Measurements from ENCODE around the gene NPSR1. TPM values are rescaled to one million over a fixed set of nuclear protein-coding genes. Genes with fewer than 3 reads are reported as not detected.
A peak's percentile ranks its signal among the peaks of the same experiment; 100 is the strongest.

NPSR1 gene
- total RNA-seq, 2 donors from 2014 or later = not detected

DNA sequence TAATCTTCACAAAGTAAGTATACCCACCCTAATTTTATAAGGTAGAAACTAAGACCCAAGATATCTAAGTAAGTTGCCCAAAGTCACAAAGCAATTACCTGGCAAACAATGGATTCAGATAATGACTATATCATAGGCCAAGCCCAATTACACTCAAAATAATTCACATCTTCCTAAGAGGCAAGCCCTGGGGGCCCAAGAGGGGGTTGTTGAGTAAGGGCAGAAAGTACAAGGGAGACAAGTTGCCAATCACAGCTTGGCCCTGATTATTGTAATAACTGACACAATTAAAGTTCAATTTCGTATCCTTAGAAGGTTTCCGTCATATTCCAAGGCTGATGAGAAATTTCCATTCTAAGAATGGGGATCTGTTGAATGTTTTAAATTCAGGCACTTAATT, 91.4 kb downstream of the NPSR1 start:
- Histone ChIP-seq H3K4me1 (peaks cover 51% of the 10 kb centered on the region), H3K4me3 (no peak overlapping the region), H3K27ac (peak overlapping the region in 3 of 4 donors; percentile 75 to 82 (median 76)), H3K9me3 (no peaks in the 10 kb centered on the region), H3K27me3 (no peaks in the 10 kb centered on the region), H3K36me3 (replicated peaks in 1 of 2; ENCODE audit: insufficient read depth in 1 of 2, low read depth in 2 of 2) (no peaks in the 10 kb centered on the region)
- intact Hi-C loops (cut with DNase I) = no loop called here
- WGBS, 2 donors = 95 to 98% methylated on average over 2 of the region's 2 CpGs
- ATAC-seq (no peak), DNase-seq (no peak)
- TF ChIP-seq, protein P1, sequence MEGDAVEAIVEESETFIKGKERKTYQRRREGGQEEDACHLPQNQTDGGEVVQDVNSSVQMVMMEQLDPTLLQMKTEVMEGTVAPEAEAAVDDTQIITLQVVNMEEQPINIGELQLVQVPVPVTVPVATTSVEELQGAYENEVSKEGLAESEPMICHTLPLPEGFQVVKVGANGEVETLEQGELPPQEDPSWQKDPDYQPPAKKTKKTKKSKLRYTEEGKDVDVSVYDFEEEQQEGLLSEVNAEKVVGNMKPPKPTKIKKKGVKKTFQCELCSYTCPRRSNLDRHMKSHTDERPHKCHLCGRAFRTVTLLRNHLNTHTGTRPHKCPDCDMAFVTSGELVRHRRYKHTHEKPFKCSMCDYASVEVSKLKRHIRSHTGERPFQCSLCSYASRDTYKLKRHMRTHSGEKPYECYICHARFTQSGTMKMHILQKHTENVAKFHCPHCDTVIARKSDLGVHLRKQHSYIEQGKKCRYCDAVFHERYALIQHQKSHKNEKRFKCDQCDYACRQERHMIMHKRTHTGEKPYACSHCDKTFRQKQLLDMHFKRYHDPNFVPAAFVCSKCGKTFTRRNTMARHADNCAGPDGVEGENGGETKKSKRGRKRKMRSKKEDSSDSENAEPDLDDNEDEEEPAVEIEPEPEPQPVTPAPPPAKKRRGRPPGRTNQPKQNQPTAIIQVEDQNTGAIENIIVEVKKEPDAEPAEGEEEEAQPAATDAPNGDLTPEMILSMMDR (IDR thresholded peaks at IDR 0.05) = no peak
- TF ChIP-seq POLR2A (IDR thresholded peaks at IDR 0.05) = no peak

DNA sequence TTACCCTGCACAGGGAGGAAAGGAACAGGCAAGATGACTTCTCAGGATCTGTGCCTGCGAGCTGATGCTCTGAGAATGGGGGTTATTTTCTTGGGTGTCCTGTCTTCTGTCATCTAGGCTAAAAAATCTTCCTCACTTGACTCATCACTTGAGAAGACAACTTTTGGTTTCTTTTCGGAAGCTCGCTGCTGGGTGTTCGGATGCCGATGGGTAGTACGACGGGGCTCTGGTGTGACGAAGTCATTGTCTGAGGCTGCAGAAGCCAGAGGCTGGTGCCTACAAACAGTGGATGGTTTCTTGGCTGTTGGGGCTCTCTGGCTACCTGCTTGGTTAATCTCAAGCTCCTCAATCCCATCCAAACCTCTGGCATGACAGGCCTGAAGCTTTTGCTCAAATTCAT, 92.2 kb downstream of the NPSR1 start:
- Histone ChIP-seq H3K4me1 (peaks cover 51% of the 10 kb centered on the region), H3K27me3 (no peaks in the 10 kb centered on the region), H3K36me3 (replicated peaks in 1 of 2; ENCODE audit: insufficient read depth in 1 of 2, low read depth in 2 of 2) (no peaks in the 10 kb centered on the region), H3K9me3 (no peaks in the 10 kb centered on the region), H3K4me3 (no peak overlapping the region), H3K27ac (no peak overlapping the region)
- WGBS, 2 donors = 88 to 98% methylated on average over 7 to 8 of the region's 8 CpGs
- TF ChIP-seq, protein P1 (IDR thresholded peaks at IDR 0.05) = no peak
- no peak for TF ChIP-seq POLR2A (IDR thresholded peaks at IDR 0.05)
- intact Hi-C loops (cut with DNase I) = no loop called here
- no peak for ATAC-seq
- DNase-seq = no peak

DNA sequence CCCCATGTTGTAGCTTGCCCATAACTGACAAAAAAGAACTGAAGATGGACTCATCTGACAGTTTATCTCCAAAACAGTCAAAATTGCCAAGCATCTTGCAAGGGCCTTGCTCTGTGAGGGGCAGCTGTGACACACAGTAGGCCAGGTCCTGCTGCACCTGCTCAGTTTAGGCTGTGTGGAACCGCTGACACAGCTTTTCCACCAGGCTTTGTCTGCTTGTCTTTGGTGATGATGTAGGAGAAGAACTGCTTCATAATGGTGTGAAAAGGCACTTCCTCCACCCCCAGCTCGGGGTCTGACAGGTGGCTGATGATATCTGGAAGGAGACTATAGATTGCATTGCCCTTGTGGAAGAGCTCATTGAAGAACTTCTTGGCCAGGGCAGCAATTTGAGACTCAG, 92.6 kb downstream of the NPSR1 start:
- Histone ChIP-seq H3K9me3 (no peaks in the 10 kb centered on the region), H3K27me3 (no peaks in the 10 kb centered on the region), H3K4me3 (no peak overlapping the region), H3K27ac (no peak overlapping the region), H3K36me3 (replicated peaks in 1 of 2; ENCODE audit: insufficient read depth in 1 of 2, low read depth in 2 of 2) (no peaks in the 10 kb centered on the region), H3K4me1 (peaks cover 51% of the 10 kb centered on the region)
- ATAC-seq (no peak), DNase-seq (no peak)
- 83 to 88% methylated on average over 2 of the region's 2 CpGs for WGBS, 2 donors
- intact Hi-C loops (cut with DNase I) = no loop called here
- TF ChIP-seq, protein P1 (IDR thresholded peaks at IDR 0.05) = no peak
- TF ChIP-seq POLR2A (IDR thresholded peaks at IDR 0.05) = no peak

GRCh38 chr7:34751725-34752643, 94.0 kb downstream of the NPSR1 start:
- no peak for DNase-seq

More at GRCh38 chr7:34751725-34752643, 94.0 kb downstream of the NPSR1 start:
- no peak for ATAC-seq
- intact Hi-C loops (cut with DNase I) = no loop called here
- H3K36me3 ChIP-seq (replicated peaks in 1 of 2; ENCODE audit: insufficient read depth in 1 of 2, low read depth in 2 of 2) = no peaks in the 10 kb centered on the region
- no peaks in the 10 kb centered on the region for H3K9me3 ChIP-seq
- TF ChIP-seq, protein P1 (IDR thresholded peaks at IDR 0.05) = no peak
- TF ChIP-seq POLR2A (IDR thresholded peaks at IDR 0.05) = no peak
- WGBS, 2 donors = 70 to 77% methylated on average over 10 to 11 of the region's 11 CpGs
- no peak overlapping the region for H3K4me3 ChIP-seq
- H3K4me1 ChIP-seq = peaks cover 45% of the 10 kb centered on the region
- no peaks in the 10 kb centered on the region for H3K27me3 ChIP-seq
- peak overlapping the region in 3 of 4 donors; percentile 50 to 64 (median 63) for H3K27ac ChIP-seq

Measured in body of pancreas (tissue), 4 donors.